Lower lobe of right lung (tissue), 2 donors: ENCODE measurements around the gene GSK3B. TPM values are rescaled to one million over a fixed set of nuclear protein-coding genes. Genes with fewer than 3 reads are reported as not detected.

Source experiments
- ATAC-seq, 2 donors: fragments of 200-7000 bp; cut with Tn5 transposase; one replicate each; pipeline ENCODE4 v1.9.1; 2020 to 2022; ENCODE audit warnings: mild to moderate bottlenecking in 2 of 2, moderate library complexity in 2 of 2
- DNase-seq: peaks from one replicate; pipeline ENCODE4 v3.0.0-alpha.2; 2020
- H3K27ac ChIP-seq: fragments of 200-600 bp; one replicate; pipeline ENCODE4 v1.8.0; 2022
- H3K27me3 ChIP-seq: fragments of 200-600 bp; one replicate; pipeline ENCODE4 v1.8.0; 2022; ENCODE audit warnings: low read depth
- H3K36me3 ChIP-seq: fragments of 200-600 bp; one replicate; pipeline ENCODE4 v1.8.0; 2022; ENCODE audit warnings: mild to moderate bottlenecking
- H3K4me1 ChIP-seq: fragments of 200-600 bp; one replicate; pipeline ENCODE4 v1.8.0; 2022
- H3K4me3 ChIP-seq: fragments of 200-600 bp; one replicate; pipeline ENCODE4 v1.8.0; 2022; ENCODE audit warnings: mild to moderate bottlenecking
- H3K9me3 ChIP-seq: fragments of 200-600 bp; one replicate; pipeline ENCODE4 v1.8.0; 2022
- CTCF ChIP-seq: fragments of 200-600 bp; IDR thresholded peaks from one replicate; pipeline ENCODE4 v1.8.0; 2022; ENCODE audit warnings: antibody characterized with exemption, mild to moderate bottlenecking
- intact Hi-C: fragments of 100-400 bp; cut with DNase I; formaldehyde crosslinking; loops from one replicate; pipeline ENCODE4 v1.11.0; 2022
- total RNA-seq: library from RNA; stranded (reverse); fragmentation: NEBNext Ultra II Directional; extraction: Animal tissue kit (Norgen Biotek cat#: 25700); gene quantifications from one replicate; pipeline ENCODE4 v1.2.1, GENCODE V29; 2021
- donor health status: DM: no; HTN: yes; CAD: no; lungs with severe emphysema.

The GSK3B gene
- total RNA-seq, 1 donor from 2014 or later, result 48.4 TPM

DNA sequence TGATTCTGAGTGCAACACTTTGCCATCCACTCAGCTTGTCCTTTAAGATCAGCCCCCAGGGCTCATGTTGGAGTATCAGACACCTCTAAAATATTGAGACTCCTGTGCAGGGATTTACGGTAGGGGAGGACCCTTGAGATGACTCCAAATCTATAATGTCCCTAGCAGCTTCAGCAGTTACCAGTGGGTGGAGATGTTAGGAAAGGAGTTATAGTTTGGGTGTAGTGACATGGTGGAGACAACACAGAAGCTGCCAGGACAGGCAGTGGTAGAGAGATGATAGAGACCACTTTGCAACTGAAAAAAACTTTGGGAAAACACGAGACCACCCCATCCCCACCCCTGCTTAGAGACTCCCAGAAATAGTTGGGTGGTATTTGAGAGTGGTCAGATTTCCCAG is 43.3 kb upstream of the GSK3B start:
- TF ChIP-seq CTCF, result no peak
- DNase-seq (no peak), ATAC-seq (no peak)
- Histone ChIP-seq H3K27me3 (no peaks in the 10 kb centered on the region), H3K9me3 (no peaks in the 10 kb centered on the region), H3K27ac (no peak overlapping the region), H3K36me3 (no peaks in the 10 kb centered on the region), H3K4me1 (no peaks in the 10 kb centered on the region), H3K4me3 (no peak overlapping the region)
- intact Hi-C loops, result no loop called here

DNA sequence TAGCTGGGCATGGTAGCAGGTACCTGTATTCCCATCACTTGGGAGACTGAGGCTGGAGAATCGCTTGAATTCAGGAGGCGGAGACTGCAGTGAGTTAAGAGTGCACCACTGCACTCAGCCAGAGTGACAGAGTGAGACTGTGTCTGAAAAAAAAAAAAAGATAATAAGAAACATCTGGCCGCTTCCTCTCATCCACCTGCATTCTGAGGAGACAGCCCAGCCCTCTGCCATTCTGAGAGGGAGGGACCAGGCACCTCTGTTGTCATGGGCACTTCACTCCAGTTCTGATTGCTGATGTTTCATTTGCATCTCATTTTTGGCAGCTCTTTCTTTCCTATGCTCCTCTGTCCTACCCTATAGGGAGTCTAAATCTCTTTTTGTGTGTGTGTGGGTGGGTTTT is 36.4 kb upstream of the GSK3B start:
- no peak for ATAC-seq
- intact Hi-C loops, result no loop called here
- no peak for DNase-seq
- no peaks in the 10 kb centered on the region for H3K9me3 ChIP-seq
- no peak overlapping the region for H3K27ac ChIP-seq
- no peaks in the 10 kb centered on the region for H3K27me3 ChIP-seq
- TF ChIP-seq CTCF, result no peak
- no peaks in the 10 kb centered on the region for H3K36me3 ChIP-seq
- no peaks in the 10 kb centered on the region for H3K4me1 ChIP-seq
- no peak overlapping the region for H3K4me3 ChIP-seq

DNA sequence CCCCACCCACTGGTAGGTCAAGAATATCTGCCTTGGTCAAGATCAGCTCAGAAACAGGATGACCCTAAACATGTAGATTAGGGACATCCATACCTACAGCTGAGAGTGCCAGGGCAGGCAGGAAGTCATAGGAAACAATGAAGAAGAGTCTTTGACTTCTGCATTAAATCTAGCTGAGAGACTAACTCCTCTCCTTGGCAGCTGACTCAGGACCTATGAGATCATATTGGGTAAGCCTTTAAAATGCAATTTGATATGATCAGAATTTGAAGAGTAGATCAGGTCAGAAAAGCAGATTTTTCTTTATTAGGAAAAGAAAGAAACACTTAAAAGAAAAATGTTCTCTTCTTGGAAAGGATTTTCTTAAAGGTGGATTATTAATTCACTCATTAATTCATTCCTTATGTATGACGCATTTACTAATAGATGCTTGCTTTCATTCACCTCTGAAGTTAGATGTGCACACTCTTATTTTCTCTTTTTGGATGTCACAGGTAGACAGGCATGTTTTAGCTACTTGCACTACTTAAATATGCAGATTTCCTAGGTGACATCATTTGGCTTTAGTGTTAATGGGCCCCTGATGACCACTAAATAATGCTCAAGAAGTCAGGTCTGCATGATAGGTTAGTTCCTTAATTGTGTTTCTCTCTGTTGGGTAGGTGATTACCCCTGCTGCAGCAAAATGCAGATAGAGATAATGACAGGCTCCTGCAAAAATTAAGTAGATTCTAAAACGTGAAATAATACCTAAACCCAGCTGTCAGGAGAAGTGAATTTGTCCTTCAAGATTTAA is 35.7 kb upstream of the GSK3B start:
- no peaks in the 10 kb centered on the region for H3K36me3 ChIP-seq
- H3K9me3 ChIP-seq, result no peaks in the 10 kb centered on the region
- DNase-seq, result no peak
- H3K4me1 ChIP-seq, result no peaks in the 10 kb centered on the region
- H3K4me3 ChIP-seq, result no peak overlapping the region
- no peak for TF ChIP-seq CTCF
- no peak for ATAC-seq
- H3K27ac ChIP-seq, result no peak overlapping the region
- no peaks in the 10 kb centered on the region for H3K27me3 ChIP-seq
- intact Hi-C loops, result no loop called here

DNA sequence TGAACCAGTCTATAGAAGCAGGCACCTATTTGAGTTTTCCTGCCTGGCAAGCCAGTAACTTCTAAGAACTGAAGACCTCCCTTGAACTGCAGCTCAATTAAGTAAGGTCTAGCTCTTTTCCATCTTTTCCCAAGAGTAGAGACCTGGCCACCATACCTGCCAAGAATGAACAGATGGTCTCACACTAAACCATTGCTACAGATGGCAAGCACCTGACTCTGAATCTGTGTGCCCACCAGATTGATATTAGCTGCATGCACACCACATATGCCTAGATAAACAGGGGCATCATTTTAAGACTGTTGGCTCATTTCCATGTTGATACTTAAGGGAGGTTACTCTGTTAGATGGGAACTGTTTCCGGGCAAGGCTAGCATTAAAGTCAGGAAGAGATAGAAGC is 34.8 kb upstream of the GSK3B start:
- no peaks in the 10 kb centered on the region for H3K27me3 ChIP-seq
- DNase-seq, result no peak
- intact Hi-C loops, result no loop called here
- no peak for TF ChIP-seq CTCF
- H3K4me3 ChIP-seq, result no peak overlapping the region
- no peak for ATAC-seq
- H3K36me3 ChIP-seq, result no peaks in the 10 kb centered on the region
- H3K9me3 ChIP-seq, result no peaks in the 10 kb centered on the region
- H3K4me1 ChIP-seq, result no peaks in the 10 kb centered on the region
- no peak overlapping the region for H3K27ac ChIP-seq

- DNase-seq, result no peak
- no peaks in the 10 kb centered on the region for H3K9me3 ChIP-seq
- H3K27ac ChIP-seq, result no peak overlapping the region
- no peaks in the 10 kb centered on the region for H3K4me1 ChIP-seq
- H3K36me3 ChIP-seq, result no peaks in the 10 kb centered on the region
- intact Hi-C loops, result no loop called here
- no peaks in the 10 kb centered on the region for H3K27me3 ChIP-seq
- no peak for TF ChIP-seq CTCF
- H3K4me3 ChIP-seq, result no peak overlapping the region
- no peak for ATAC-seq
Measured at GRCh38 chr3:120125992-120126391, 31.7 kb upstream of the GSK3B start.
